Mucosa of rectum (tissue), 2 donors: ENCODE measurements around the gene FRG2B.
"Not testable (repeated sequence)": the region's sequence is repeated elsewhere in the genome, so short reads cannot be mapped to it uniquely, and the experiment has no call there.

Experiments
- H3K27ac ChIP-seq, 2 donors: one replicate each; pipeline ENCODE4 v1.7.0; 2013; ENCODE audit warnings: inconsistent platforms in 2 of 2, low read depth in 2 of 2, low read length in 2 of 2
- H3K27me3 ChIP-seq, 2 donors: one replicate each; pipeline ENCODE4 v1.7.0; 2013; ENCODE audit warnings: low read length in 2 of 2; ENCODE audit not compliant: control insufficient read depth in 2 of 2, insufficient read depth in 2 of 2
- H3K36me3 ChIP-seq, 2 donors: one replicate each; pipeline ENCODE4 v1.7.0; 2013; ENCODE audit warnings: low read length in 2 of 2; ENCODE audit not compliant: control insufficient read depth in 2 of 2, insufficient read depth in 2 of 2
- H3K4me1 ChIP-seq, 2 donors: one replicate each; pipeline ENCODE4 v1.7.0; 2013; ENCODE audit warnings: low read length in 2 of 2, mild to moderate bottlenecking in 1 of 2; ENCODE audit not compliant: control insufficient read depth in 2 of 2, insufficient read depth in 2 of 2
- H3K4me3 ChIP-seq, 2 donors: one replicate each; pipeline ENCODE4 v1.7.0; 2013; ENCODE audit warnings: low read length in 2 of 2
- H3K9ac ChIP-seq, 2 donors: one replicate each; pipeline ENCODE4 v1.7.0; 2013; ENCODE audit warnings: low read length in 2 of 2, low read depth in 1 of 2, mild to moderate bottlenecking in 1 of 2
- H3K9me3 ChIP-seq, 2 donors: one replicate each; pipeline ENCODE4 v1.7.0; 2013; ENCODE audit warnings: low read length in 2 of 2; ENCODE audit not compliant: control insufficient read depth in 2 of 2
- donor health status: healthy.
- donor health status: Normal muscosa, but diverticular disease.

The FRG2B gene

DNA sequence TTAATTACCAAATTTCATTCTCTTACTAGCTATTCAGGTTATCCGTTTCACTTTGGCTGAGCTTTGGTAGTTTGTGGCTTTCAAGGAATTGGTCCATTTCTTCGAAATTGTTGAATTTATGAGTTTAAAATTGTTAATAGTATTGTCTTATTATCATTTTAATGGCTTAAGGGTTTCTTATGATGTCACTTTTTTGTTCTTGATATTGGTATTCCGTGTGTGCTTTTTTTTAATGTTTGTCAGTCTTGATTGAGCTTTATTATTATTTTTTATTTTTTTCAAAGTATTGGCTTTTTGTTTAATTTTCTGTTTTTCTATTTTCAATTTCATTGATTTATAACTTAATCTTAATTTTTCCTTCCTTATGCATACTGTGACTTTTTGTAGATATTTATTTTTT, 25.9 kb downstream of the FRG2B start:
- Histone ChIP-seq H3K27ac (no peak overlapping the region), H3K4me1 (no peaks in the 10 kb centered on the region), H3K9ac (no peak overlapping the region), H3K36me3 (no peaks in the 10 kb centered on the region), H3K4me3 (no peak overlapping the region), H3K27me3 (peaks cover 0 to 5% of the 10 kb centered on the region in 2 donors), H3K9me3 (no peaks in the 10 kb centered on the region)

GRCh38 chr10:133599869-133600268, 26.7 kb downstream of the FRG2B start:
- H3K4me1 ChIP-seq, H3K36me3 ChIP-seq, H3K9ac ChIP-seq, H3K27me3 ChIP-seq, H3K4me3 ChIP-seq, H3K27ac ChIP-seq, H3K9me3 ChIP-seq: not testable (repeated sequence)

GRCh38 chr10:133592716-133593115, 33.9 kb downstream of the FRG2B start:
- Histone ChIP-seq H3K27me3 (no peaks in the 10 kb centered on the region), H3K9me3 (no peaks in the 10 kb centered on the region), H3K27ac (no peak overlapping the region), H3K9ac (no peak overlapping the region), H3K4me1 (no peaks in the 10 kb centered on the region), H3K36me3 (no peaks in the 10 kb centered on the region), H3K4me3 (no peak overlapping the region)

DNA sequence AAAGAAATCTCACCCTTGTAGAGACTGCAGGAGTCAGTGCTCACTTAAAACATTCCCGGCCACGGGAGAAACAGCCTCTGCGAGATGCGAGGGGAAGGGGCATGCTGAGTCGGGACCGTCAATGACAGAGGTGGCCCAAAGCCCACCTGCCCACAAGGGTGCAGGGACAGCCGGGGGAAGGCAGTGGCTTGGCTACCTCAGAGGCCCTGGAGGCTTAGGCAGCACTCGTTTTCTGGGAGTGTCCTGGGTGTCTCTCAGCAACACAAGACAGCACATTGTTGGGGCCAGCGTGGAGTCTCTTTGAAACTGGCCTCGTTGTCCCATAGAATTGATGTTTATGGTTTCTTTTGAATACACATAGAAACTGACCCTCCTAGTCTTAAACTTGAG, 35.6 kb downstream of the FRG2B start:
- Histone ChIP-seq H3K4me3 (no peak overlapping the region), H3K9ac (no peak overlapping the region), H3K27ac (no peak overlapping the region), H3K9me3 (no peaks in the 10 kb centered on the region), H3K4me1 (no peaks in the 10 kb centered on the region), H3K27me3 (no peaks in the 10 kb centered on the region), H3K36me3 (no peaks in the 10 kb centered on the region)

- no peak overlapping the region for H3K9ac ChIP-seq
- H3K27ac ChIP-seq = no peak overlapping the region
- H3K4me1 ChIP-seq = no peaks in the 10 kb centered on the region
- H3K4me3 ChIP-seq = no peak overlapping the region
- H3K36me3 ChIP-seq = no peaks in the 10 kb centered on the region
- H3K9me3 ChIP-seq = no peaks in the 10 kb centered on the region
- no peaks in the 10 kb centered on the region for H3K27me3 ChIP-seq
These were observed 36.2 kb downstream of the FRG2B start for GRCh38 chr10:133590226-133590969.

DNA sequence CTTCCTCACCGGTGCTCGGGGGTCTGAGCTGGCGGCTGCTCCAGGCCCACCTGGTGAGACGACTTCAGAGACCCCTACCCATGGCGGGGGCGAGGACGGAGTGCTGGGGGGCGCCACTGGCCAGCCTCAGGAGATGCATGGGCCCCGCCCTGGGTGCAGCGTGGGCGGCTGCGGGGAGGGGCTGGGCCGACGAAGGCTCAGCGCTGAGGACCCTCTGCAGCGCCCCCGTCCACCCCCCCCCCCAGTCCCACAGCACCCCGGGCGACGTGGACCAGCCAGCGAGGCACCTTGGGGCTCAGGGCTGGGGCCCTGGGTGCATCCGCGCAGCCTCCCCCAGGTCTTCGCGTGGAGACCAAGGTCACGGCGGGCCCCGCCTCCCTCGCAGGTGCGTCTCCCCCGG, 49.6 kb downstream of the FRG2B start:
- H3K4me1 ChIP-seq, H3K4me3 ChIP-seq, H3K36me3 ChIP-seq, H3K27me3 ChIP-seq, H3K27ac ChIP-seq, H3K9ac ChIP-seq, H3K9me3 ChIP-seq: not testable (repeated sequence)
